Measurements from ENCODE around the gene CALM1. TPM values are rescaled to one million over a fixed set of nuclear protein-coding genes. Genes with fewer than 3 reads are reported as not detected.
"Not testable (repeated sequence)": the region's sequence is repeated elsewhere in the genome, so short reads cannot be mapped to it uniquely, and the experiment has no call there.

Gene CALM1
- total RNA-seq, 1 experiment from 2014 or later, result 373 TPM

DNA sequence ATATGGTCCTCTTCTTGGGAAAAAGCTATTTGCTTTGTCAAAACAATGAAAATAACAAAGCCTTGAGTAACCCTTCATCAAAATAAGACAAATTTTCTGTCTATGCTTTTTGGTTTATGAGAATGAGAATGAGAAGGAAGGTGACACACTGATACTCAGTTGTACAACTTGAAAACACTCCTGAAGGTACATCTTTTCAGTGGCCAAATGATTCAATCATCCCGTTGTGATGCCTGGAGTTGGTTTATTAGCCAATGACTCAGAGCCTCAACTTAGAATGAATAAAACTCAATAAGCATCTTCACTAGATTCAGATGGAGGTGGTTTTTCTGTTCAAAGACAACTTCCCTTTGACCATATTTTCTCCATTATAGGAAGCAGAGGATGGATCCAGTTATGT lies 7.8 kb upstream of the CALM1 start:
- H3K4me1 Mint-ChIP-seq, result peaks cover 19% of the 10 kb centered on the region
- H3K27me3 Mint-ChIP-seq (ENCODE audit: low read depth), result no peaks in the 10 kb centered on the region; the same call in 1 of the 2 replicates
- no peak overlapping the region for H3K27ac Mint-ChIP-seq
- H3K36me3 Mint-ChIP-seq, result no peaks in the 10 kb centered on the region
- H3K4me3 Mint-ChIP-seq, result no peak overlapping the region
- DNase-seq (ENCODE audit: low spot score), result no peak
- ChIA-PET CTCF (no interaction called here), POLR2A (no interaction called here)
- no peak for ATAC-seq
- no peaks in the 10 kb centered on the region for H3K9me3 Mint-ChIP-seq
- TF ChIP-seq CTCF (IDR thresholded peaks at IDR 0.05) (no peak), USF2 (CRISPR knock-in tag; IDR thresholded peaks at IDR 0.05) (no peak)
- TF ChIP-seq, protein P1, sequence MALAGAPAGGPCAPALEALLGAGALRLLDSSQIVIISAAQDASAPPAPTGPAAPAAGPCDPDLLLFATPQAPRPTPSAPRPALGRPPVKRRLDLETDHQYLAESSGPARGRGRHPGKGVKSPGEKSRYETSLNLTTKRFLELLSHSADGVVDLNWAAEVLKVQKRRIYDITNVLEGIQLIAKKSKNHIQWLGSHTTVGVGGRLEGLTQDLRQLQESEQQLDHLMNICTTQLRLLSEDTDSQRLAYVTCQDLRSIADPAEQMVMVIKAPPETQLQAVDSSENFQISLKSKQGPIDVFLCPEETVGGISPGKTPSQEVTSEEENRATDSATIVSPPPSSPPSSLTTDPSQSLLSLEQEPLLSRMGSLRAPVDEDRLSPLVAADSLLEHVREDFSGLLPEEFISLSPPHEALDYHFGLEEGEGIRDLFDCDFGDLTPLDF (CRISPR knock-in tag; IDR thresholded peaks at IDR 0.05), result no peak
- TF ChIP-seq, protein P2, sequence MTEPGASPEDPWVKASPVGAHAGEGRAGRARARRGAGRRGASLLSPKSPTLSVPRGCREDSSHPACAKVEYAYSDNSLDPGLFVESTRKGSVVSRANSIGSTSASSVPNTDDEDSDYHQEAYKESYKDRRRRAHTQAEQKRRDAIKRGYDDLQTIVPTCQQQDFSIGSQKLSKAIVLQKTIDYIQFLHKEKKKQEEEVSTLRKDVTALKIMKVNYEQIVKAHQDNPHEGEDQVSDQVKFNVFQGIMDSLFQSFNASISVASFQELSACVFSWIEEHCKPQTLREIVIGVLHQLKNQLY (CRISPR knock-in tag; IDR thresholded peaks at IDR 0.05), result no peak
- TF ChIP-seq, protein P3, sequence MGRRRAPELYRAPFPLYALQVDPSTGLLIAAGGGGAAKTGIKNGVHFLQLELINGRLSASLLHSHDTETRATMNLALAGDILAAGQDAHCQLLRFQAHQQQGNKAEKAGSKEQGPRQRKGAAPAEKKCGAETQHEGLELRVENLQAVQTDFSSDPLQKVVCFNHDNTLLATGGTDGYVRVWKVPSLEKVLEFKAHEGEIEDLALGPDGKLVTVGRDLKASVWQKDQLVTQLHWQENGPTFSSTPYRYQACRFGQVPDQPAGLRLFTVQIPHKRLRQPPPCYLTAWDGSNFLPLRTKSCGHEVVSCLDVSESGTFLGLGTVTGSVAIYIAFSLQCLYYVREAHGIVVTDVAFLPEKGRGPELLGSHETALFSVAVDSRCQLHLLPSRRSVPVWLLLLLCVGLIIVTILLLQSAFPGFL (CRISPR knock-in tag; IDR thresholded peaks at IDR 0.05; ENCODE audit: borderline replicate concordance), result no peak

GRCh38 chr14:90393966-90394365 lies 2.9 kb upstream of the CALM1 start:
- Mint-ChIP-seq H3K27me3 (ENCODE audit: low read depth) (peaks cover 4% of the 10 kb centered on the region), H3K4me1 (peaks cover 11% of the 10 kb centered on the region), H3K36me3 (no peaks in the 10 kb centered on the region), H3K27ac (no peak overlapping the region), H3K4me3 (no peak overlapping the region), H3K9me3 (no peaks in the 10 kb centered on the region)
- TF ChIP-seq TCF7 (CRISPR knock-in tag; IDR thresholded peaks at IDR 0.05; ENCODE audit: low read depth) (no peak), SOX15 (CRISPR knock-in tag; IDR thresholded peaks at IDR 0.05) (no peak), ELF4 (CRISPR knock-in tag; IDR thresholded peaks at IDR 0.05; ENCODE audit: low read depth) (no peak), CREM (CRISPR knock-in tag; IDR thresholded peaks at IDR 0.05) (no peak)
- TF ChIP-seq, protein P1 (CRISPR knock-in tag; IDR thresholded peaks at IDR 0.05), result no peak
- DNase-seq (ENCODE audit: low spot score) (no peak), ATAC-seq (no peak)
- ChIA-PET POLR2A (no interaction called here), CTCF (no interaction called here)

- ATAC-seq; H3K27me3 Mint-ChIP-seq (ENCODE audit: low read depth); H3K4me3 Mint-ChIP-seq; H3K9me3 Mint-ChIP-seq; H3K27ac Mint-ChIP-seq; H3K36me3 Mint-ChIP-seq; POLR2A ChIA-PET; DNase-seq (ENCODE audit: low spot score): not testable (repeated sequence)
- peaks cover 18% of the 10 kb centered on the region for H3K4me1 Mint-ChIP-seq
- CTCF ChIA-PET, result interaction anchor here (1.6 kb wide), 1 partner anchor 105 kb away, joined by 3 read pairs; no protein-coding TSS in a partner anchor
Measured at GRCh38 chr14:90394782-90395181, 2.0 kb upstream of the CALM1 start.
